ENCODE results near the gene IGF2BP3.

IGF2BP3 gene

GRCh38 chr7:23294549-23295400, 175.5 kb downstream of the IGF2BP3 start:
- DNase-seq (ENCODE audit: low spot score): no peak

DNA sequence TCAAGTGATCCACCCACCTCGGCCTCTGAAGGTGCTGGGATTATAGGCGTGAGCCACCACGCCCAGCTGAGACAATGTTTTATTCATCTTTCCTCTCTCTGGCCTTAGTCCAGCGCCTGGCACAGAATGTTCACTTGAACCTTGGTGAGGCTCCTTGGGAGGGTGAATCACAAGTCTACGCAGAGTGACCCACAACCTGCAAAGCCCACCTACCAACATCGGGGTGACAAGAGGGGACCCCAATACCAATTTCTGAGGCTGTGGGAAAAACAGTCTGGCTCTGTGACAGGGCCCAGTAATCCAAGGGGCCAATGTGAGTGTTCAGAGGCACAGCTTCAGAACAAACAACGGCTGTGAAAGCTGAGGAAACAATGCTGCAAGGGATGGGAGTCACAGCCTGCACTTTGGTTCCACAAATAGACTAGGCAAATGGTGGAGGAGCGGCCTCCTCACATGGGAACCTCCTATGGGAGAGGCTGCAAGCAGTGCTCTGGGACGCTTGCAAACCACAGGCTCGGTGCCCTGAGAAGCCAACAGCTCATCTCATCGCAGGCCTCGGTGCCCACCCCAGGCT, 176.7 kb downstream of the IGF2BP3 start:
- no peak for DNase-seq (ENCODE audit: low spot score)

- no peak for DNase-seq (ENCODE audit: low spot score)
These were observed 177.7 kb downstream of the IGF2BP3 start for GRCh38 chr7:23292623-23293022.

DNA sequence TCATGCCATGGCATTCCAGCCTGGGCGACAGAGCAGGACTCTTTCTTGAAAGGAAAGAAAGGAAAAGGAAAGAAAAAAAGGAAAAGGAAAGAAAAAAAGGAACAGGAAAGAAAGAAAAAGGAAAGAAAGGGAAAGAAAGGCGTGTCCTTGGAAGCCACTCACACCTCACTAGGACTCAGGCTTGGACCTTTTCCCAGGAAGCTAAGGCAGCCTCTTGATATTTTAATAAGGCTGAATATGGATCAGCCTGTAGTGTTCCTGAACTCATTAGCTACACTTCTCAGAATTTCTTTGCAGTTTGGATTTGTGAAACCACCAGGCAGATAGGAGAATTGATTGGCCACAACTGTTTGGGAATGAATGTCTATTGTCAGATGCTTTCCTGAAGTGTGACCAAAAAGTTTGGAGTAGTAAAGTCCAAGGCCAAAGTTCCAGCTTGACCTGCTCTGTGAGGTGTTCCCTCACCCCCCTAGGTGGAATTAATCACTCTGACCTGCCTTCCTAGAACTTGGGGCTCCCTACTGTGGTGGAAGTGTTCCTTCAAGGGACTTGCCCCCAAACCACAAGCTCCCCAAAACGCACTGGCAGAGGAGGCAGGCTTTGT, 178.2 kb downstream of the IGF2BP3 start:
- DNase-seq (ENCODE audit: low spot score): no peak

DNA sequence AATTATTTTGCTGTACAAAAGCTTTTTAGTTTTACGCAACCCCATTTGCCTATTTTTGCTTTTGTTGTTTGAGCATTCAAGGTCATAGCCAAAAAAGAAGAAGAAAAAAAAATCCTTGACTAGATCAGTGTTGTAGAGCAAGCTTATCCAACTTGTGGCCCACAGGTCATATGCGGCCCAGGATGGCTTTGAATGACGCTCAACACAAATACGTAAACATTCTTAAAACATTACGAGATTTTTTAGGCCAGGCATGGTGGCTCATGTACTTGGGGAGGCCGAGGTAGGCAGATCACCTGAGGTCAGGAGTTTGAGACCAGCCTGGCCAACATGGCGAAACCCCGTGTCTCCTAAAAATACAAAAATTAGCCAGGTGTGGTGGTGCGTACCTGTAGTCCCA, 179.3 kb downstream of the IGF2BP3 start:
- no peak for DNase-seq (ENCODE audit: low spot score)

- no peak for DNase-seq (ENCODE audit: low spot score)
These were observed 182.7 kb downstream of the IGF2BP3 start for GRCh38 chr7:23287612-23288011.

DNA sequence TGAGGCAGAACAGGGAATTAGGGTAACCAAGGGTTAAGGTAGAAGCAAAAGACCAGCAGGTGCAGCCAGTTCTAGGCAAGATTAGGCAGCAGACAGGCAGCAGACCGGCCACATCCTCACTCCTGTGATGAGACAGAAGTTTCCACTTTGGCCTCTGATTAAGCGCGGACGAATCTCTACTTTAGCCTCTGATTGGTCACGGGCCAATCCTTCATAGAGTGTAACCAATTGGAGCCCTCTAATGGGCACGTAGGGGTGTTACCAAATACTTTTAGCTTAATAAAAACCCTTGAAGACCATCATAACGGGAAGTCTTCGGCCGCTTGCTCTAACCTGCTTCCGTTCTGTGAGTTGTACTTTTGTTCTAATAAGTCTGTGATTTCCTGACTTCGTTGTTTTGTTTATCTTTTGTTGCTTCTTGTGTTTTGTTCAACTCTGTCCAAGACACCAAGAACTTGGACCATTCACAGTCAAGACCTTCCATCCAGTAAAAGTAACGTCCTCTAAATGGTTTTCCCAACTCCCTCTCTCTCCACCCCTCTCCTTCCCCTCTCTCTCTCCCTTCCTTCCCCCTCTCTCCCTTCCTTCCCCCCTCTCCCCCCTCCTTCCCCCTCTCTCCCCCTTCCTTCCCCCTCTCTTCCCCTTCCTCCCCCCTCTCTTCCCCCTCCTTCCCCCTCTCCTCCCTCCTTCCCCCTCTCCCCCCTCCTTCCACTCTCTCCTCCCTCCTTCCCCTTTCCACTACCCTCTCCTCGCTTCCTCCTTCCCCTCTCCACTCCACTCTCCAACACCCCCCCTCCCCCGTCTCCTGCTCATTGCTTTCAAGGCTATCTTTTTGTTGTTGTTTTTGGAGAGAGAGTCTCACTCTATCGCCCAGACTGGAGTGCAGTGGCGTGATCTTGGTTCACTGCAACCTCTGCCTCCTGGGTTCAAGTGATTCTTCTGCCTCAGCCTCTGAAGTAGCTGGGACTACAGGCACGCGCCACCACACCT, 184.3 kb downstream of the IGF2BP3 start:
- no peak for DNase-seq (ENCODE audit: low spot score)

- no peak for DNase-seq (ENCODE audit: low spot score)
These were observed 185.4 kb downstream of the IGF2BP3 start for GRCh38 chr7:23284871-23285270.

- DNase-seq (ENCODE audit: low spot score): no peak
These were observed 187.2 kb downstream of the IGF2BP3 start for GRCh38 chr7:23283086-23283485.

DNA sequence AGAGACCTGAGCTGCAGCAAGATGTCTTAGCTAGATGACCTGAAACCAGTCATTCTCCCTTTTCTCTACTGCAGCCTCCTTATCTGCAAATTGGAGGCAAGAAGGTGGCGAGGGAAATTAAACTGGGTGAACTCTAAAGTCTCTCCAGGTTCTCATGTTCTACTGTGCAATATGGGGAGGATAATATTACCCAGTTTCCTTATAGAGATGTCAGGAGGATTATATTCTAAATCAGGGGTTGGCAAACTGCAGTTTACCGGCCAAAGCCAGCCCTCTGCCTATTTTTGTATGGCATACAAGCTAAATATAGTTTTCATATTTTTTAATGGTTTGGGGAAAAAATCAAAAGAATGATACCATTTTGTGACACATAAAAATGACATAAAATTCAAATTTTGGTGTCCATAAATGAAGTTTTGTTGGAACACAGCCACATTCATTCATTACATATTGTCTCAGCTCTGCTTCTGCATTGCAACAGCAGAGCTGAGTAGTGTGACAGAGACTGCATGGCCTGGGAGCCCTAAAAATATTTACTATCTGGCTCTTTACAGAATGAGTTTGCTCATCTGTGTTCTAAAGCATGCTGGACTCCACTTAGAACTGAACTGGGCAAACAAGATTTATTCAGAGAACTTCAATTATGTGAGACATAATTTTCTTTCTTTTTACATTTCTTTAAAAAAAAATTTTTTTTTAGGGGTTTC, 190.3 kb downstream of the IGF2BP3 start:
- DNase-seq (ENCODE audit: low spot score): no peak

DNA sequence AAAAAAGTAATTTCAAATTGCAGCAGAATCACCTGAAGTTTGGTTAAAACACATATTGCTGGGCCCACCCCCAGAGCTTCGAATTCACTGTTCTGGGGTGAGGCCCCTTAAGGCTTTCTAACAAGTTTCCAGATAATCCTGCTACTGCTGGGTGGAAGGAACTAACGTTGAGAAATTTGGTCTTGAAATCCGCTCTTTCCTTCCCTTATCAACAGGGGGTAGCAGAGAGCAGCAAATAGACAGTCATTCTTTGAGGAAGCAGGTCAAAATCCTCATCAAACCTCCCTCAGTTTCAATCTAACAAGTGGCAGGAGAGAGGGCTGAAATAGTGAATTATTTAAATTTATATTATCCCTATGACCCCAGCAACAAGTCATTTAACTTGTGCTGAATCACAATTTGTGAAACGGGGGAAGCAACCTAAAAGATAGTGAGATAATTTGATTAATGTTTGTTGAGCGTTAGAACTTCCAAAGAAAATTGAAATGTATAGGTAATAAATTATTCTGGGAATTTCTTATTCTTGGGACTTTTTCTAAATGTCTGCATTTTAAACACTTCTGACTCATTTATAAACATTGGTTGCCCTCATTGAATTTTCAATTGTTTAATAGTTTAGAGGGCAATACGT, 192.8 kb downstream of the IGF2BP3 start:
- peak; percentile 58 for DNase-seq (ENCODE audit: low spot score)

DNA sequence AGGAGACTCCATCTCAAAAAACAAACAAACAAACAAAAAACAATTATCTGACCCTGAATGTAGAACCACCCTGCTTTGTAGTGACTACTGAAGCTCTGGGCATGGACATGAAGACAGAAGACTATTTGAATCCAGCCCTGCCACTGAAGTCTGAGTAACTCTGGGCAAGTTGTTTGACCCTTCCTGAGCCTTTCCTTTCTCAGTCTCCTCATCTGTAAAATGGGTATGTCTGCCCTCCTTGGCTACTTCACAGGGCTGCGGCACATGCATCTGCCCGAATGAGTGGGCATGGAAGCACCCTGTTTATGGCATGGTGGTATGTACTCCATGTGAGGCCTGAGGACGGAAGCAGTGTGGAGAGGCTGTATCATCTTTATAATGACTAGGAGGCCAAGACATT, 193.3 kb downstream of the IGF2BP3 start:
- DNase-seq (ENCODE audit: low spot score): no peak

GRCh38 chr7:23276376-23276775, 193.9 kb downstream of the IGF2BP3 start:
- no peak for DNase-seq (ENCODE audit: low spot score)

DNA sequence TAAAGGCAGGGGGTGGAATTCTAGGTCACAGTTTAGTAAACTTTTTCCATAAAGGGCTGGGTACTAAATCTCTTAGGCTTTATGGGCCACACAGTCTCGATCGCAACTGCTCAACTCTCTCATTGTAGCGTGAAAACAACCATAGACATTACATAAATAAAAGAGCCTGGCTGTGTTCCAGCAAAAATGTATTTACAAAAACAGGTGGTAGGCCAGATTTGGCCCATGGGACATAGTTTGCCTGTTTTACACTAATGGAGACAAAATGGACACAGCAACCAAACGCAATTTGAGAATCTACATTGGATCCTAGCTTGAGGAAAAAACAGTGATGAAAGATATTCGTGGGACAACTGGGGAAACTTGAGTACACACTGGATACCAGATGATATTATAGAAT, 194.4 kb downstream of the IGF2BP3 start:
- no peak for DNase-seq (ENCODE audit: low spot score)

DNA sequence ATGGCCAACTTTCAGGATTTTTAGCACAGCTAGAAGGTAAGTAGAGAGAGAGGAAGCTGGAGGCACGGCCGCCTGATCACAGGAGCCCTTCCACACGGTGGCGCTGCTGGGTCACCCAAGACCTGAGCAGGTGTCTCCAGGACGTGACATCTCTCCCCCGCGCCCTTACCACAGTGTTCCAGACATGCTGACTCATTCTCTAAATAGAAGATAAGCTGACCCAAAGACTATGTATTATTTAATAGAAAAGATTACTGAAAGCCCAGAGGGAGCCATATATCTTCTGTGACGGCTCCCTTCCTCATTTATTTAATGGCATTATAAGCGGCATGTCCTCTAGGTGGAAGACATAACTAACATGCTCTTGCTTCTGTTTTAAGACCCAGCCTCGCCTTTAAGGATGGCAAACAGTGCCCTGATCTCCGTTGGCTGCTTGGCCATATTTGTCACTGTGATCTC, 197.1 kb downstream of the IGF2BP3 start:
- DNase-seq (ENCODE audit: low spot score): peak; percentile 61

GRCh38 chr7:23272275-23272674, 198.0 kb downstream of the IGF2BP3 start:
- no peak for DNase-seq (ENCODE audit: low spot score)

- DNase-seq (ENCODE audit: low spot score): no peak
These were observed 201.5 kb downstream of the IGF2BP3 start for GRCh38 chr7:23268746-23269145.

- DNase-seq (ENCODE audit: low spot score): no peak
These were observed 202.1 kb downstream of the IGF2BP3 start for GRCh38 chr7:23268167-23268566.

- no peak for DNase-seq (ENCODE audit: low spot score)
These were observed 202.9 kb downstream of the IGF2BP3 start for GRCh38 chr7:23267357-23267756.

GRCh38 chr7:23266918-23267317, 203.4 kb downstream of the IGF2BP3 start:
- no peak for DNase-seq (ENCODE audit: low spot score)

DNA sequence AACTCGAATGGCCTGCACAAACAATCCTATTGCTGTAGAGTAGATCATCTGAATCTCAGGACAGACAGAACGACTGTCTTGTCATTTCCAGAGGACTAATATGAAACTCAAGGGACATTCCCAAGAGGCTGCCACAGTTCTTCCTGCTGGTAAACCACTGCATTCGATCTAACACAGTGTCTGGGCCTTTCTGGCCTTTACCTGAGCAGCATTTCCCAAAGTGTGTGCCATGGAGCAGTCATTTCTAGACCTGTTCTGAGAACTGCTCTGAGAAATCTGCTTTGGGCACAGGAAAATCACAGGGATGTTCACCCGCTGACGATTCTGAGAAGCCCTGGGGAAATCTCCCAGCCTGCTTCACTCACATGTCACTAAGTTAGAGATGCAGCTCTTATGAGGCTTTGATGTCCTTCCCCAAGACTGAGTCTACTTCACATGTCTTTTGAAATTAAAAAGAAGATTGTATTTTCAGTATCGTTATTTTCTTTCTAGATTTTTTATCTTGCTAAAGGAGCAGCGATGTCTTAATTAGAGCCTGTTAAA, 205.3 kb downstream of the IGF2BP3 start:
- no peak for DNase-seq (ENCODE audit: low spot score)
